RWPE2 (cell line): Measurements from ENCODE around the gene GRM5.

Experiments used
- ATAC-seq: fragments of 200-7000 bp; cut with Tn5 transposase; 3 replicates; pipeline ENCODE4 v1.9.1; 2021; ENCODE audit warnings: low read depth
- DNase-seq: peaks from one replicate; pipeline ENCODE4 v3.0.0-alpha.2; 2020; ENCODE audit warnings: low spot score
- H3K27ac ChIP-seq: fragments of 450-650 bp; 2 replicates; pipeline ENCODE4 v1.5.1; 2017; ENCODE audit warnings: mild to moderate bottlenecking; ENCODE audit not compliant: poor library complexity, severe bottlenecking
- H3K27me3 ChIP-seq: fragments of 250-450 bp; sonication (Bioruptor Pico); 2 replicates; pipeline ENCODE4 v1.5.1; 2021; ENCODE audit warnings: mild to moderate bottlenecking, moderate library complexity; ENCODE audit not compliant: insufficient read depth, poor library complexity, severe bottlenecking
- H3K36me3 ChIP-seq: fragments of 250-450 bp; sonication (Bioruptor Pico); 2 replicates; pipeline ENCODE4 v1.5.1; 2020; ENCODE audit warnings: low read depth, mild to moderate bottlenecking, moderate library complexity
- H3K4me1 ChIP-seq: fragments of 250-450 bp; sonication (Bioruptor Pico); 2 replicates; pipeline ENCODE4 v1.5.1; 2021; ENCODE audit warnings: mild to moderate bottlenecking, moderate library complexity; ENCODE audit not compliant: insufficient read depth, poor library complexity, severe bottlenecking
- H3K4me3 ChIP-seq: fragments of 250-450 bp; sonication (Bioruptor Pico); 2 replicates; pipeline ENCODE4 v1.5.1; 2021; ENCODE audit warnings: mild to moderate bottlenecking, moderate library complexity; ENCODE audit not compliant: severe bottlenecking
- H3K9me3 ChIP-seq: fragments of 250-450 bp; sonication (Bioruptor Pico); 2 replicates; pipeline ENCODE4 v1.5.1; 2021; ENCODE audit warnings: mild to moderate bottlenecking, moderate library complexity; ENCODE audit not compliant: severe bottlenecking
- CTCF ChIP-seq: fragments of 450-650 bp; IDR thresholded peaks from one replicate; pipeline ENCODE4 v1.5.1; 2017; ENCODE audit warnings: mild to moderate bottlenecking, moderate library complexity; ENCODE audit not compliant: poor library complexity, severe bottlenecking

GRM5 gene

GRCh38 chr11:88508418-88508758, 557.4 kb downstream of the GRM5 start:
- Histone ChIP-seq H3K27me3 (no peaks in the 10 kb centered on the region), H3K9me3 (no peaks in the 10 kb centered on the region), H3K27ac (no peak overlapping the region), H3K36me3 (no peaks in the 10 kb centered on the region), H3K4me1 (no peaks in the 10 kb centered on the region), H3K4me3 (no peak overlapping the region)
- no peak for ATAC-seq
- peak; percentile 26 for DNase-seq
- no peak for TF ChIP-seq CTCF

- no peak overlapping the region for H3K4me3 ChIP-seq
- no peak overlapping the region for H3K27ac ChIP-seq
- no peaks in the 10 kb centered on the region for H3K4me1 ChIP-seq
Observed at GRCh38 chr11:88507771-88508417, 557.9 kb downstream of the GRM5 start.

GRCh38 chr11:88501541-88501940, 564.2 kb downstream of the GRM5 start:
- no peaks in the 10 kb centered on the region for H3K4me1 ChIP-seq
- no peak overlapping the region for H3K27ac ChIP-seq
- TF ChIP-seq CTCF: no peak
- no peaks in the 10 kb centered on the region for H3K9me3 ChIP-seq
- no peak overlapping the region for H3K4me3 ChIP-seq
- H3K27me3 ChIP-seq: no peaks in the 10 kb centered on the region
- ATAC-seq: no peak
- H3K36me3 ChIP-seq: no peaks in the 10 kb centered on the region
- DNase-seq: no peak

More at GRCh38 chr11:88507771-88508417, 557.9 kb downstream of the GRM5 start:
- no peaks in the 10 kb centered on the region for H3K27me3 ChIP-seq
- no peaks in the 10 kb centered on the region for H3K9me3 ChIP-seq
- H3K36me3 ChIP-seq: no peaks in the 10 kb centered on the region
- no peak for TF ChIP-seq CTCF
- ATAC-seq (no peak), DNase-seq (no peak)

GRCh38 chr11:88495836-88496235, 569.9 kb downstream of the GRM5 start:
- no peak for TF ChIP-seq CTCF
- ATAC-seq: no peak
- Histone ChIP-seq H3K4me3 (no peak overlapping the region), H3K27ac (no peak overlapping the region), H3K36me3 (no peaks in the 10 kb centered on the region), H3K27me3 (no peaks in the 10 kb centered on the region), H3K4me1 (no peaks in the 10 kb centered on the region), H3K9me3 (no peaks in the 10 kb centered on the region)
- DNase-seq: no peak

GRCh38 chr11:88494848-88495247, 570.9 kb downstream of the GRM5 start:
- ATAC-seq (no peak), DNase-seq (no peak)

More at GRCh38 chr11:88494848-88495247, 570.9 kb downstream of the GRM5 start:
- H3K36me3 ChIP-seq: no peaks in the 10 kb centered on the region
- no peaks in the 10 kb centered on the region for H3K4me1 ChIP-seq
- H3K27me3 ChIP-seq: no peaks in the 10 kb centered on the region
- H3K9me3 ChIP-seq: no peaks in the 10 kb centered on the region
- no peak overlapping the region for H3K4me3 ChIP-seq
- no peak overlapping the region for H3K27ac ChIP-seq
- TF ChIP-seq CTCF: no peak
